ENCODE data around the gene ARHGAP45.

ARHGAP45 gene

GRCh38 chr19:1053176-1054101 lies 13.5 kb upstream of the ARHGAP45 start:
- no peak overlapping the region for H3K4me3 ChIP-seq (ENCODE audit: low read length)
- H4K20me1 ChIP-seq (ENCODE audit: control insufficient read depth, insufficient read depth, low read depth, low read length): no peaks in the 10 kb centered on the region
- no peak overlapping the region for H3K27ac ChIP-seq (ENCODE audit: low read depth, low read length)
- TF ChIP-seq EZH2phosphoT487 (IDR thresholded peaks at IDR 0.05; ENCODE audit: borderline replicate concordance, low read length) (no peak), CTCF (IDR thresholded peaks at IDR 0.05; ENCODE audit: low read depth, low read length, poor library complexity, severe bottlenecking) (no peak)
- no peaks in the 10 kb centered on the region for H3K9me3 ChIP-seq (ENCODE audit: control insufficient read depth, insufficient read depth, low read length)
- no peaks in the 10 kb centered on the region for H3K79me2 ChIP-seq (ENCODE audit: control insufficient read depth, low read length)
- peaks cover 17% of the 10 kb centered on the region for H3K36me3 ChIP-seq (ENCODE audit: control insufficient read depth, low read length)
- H3K4me1 ChIP-seq (ENCODE audit: control insufficient read depth, low read length): peaks cover 10% of the 10 kb centered on the region; the same call in 1 of the 2 replicates
- H3F3A ChIP-seq (ENCODE audit: control insufficient read depth, insufficient read depth): no peaks in the 10 kb centered on the region
- H3K27me3 ChIP-seq (ENCODE audit: control insufficient read depth, low read length): no peaks in the 10 kb centered on the region
- H3K9me2 ChIP-seq (replicated peaks; ENCODE audit: control insufficient read depth, low read length): no peaks in the 10 kb centered on the region
- no peak overlapping the region for H3K4me2 ChIP-seq (ENCODE audit: low read length)

DNA sequence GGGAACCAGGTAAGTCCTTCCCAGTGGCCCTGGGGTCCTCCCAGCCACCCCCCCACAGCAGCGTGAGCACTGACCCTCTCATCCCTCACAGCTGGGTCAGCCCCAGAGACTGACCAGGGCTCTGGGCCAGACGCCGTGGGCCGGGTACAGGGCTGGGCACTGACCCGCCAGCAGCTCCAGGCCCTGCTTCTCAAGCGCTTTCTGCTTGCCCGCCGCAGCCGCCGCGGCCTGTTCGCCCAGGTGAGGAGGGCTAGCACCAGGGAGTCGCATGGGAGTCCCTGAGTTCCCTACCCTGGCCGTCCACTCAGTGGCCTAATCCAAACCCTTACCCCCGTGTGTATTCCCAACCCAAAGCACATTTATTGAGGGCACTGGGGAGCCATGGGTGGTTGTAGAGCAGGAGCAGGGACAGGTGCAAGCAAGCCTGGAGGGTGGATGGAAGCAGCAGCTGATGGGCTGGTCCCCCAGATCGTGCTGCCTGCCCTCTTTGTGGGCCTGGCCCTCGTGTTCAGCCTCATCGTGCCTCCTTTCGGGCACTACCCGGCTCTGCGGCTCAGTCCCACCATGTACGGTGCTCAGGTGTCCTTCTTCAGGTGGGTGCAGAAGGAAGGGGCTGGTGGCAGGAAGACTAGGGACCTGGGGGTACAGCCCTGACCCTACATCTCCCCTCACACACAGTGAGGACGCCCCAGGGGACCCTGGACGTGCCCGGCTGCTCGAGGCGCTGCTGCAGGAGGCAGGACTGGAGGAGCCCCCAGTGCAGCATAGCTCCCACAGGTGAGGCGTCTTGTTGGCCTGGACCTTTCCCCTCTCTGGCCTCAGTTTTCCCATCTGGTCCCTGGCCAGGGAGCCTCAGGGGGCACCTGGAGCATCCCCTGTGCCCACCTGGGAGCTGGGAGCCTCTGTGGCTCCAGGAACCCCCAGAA lies 12.6 kb upstream of the ARHGAP45 start:
- TF ChIP-seq EZH2phosphoT487 (IDR thresholded peaks at IDR 0.05; ENCODE audit: borderline replicate concordance, low read length) (no peak), CTCF (IDR thresholded peaks at IDR 0.05; ENCODE audit: low read depth, low read length, poor library complexity, severe bottlenecking) (no peak)
- H4K20me1 ChIP-seq (ENCODE audit: control insufficient read depth, insufficient read depth, low read depth, low read length): no peaks in the 10 kb centered on the region
- no peak overlapping the region for H3K4me3 ChIP-seq (ENCODE audit: low read length)
- no peaks in the 10 kb centered on the region for H3K27me3 ChIP-seq (ENCODE audit: control insufficient read depth, low read length)
- no peak overlapping the region for H3K4me2 ChIP-seq (ENCODE audit: low read length)
- no peaks in the 10 kb centered on the region for H3K9me3 ChIP-seq (ENCODE audit: control insufficient read depth, insufficient read depth, low read length)
- no peaks in the 10 kb centered on the region for H3F3A ChIP-seq (ENCODE audit: control insufficient read depth, insufficient read depth)
- H3K27ac ChIP-seq (ENCODE audit: low read depth, low read length): no peak overlapping the region
- H3K9me2 ChIP-seq (replicated peaks; ENCODE audit: control insufficient read depth, low read length): no peaks in the 10 kb centered on the region
- H3K79me2 ChIP-seq (ENCODE audit: control insufficient read depth, low read length): no peaks in the 10 kb centered on the region
- peaks cover 17% of the 10 kb centered on the region for H3K36me3 ChIP-seq (ENCODE audit: control insufficient read depth, low read length)
- H3K4me1 ChIP-seq (ENCODE audit: control insufficient read depth, low read length): peaks cover 10% of the 10 kb centered on the region; the same call in 1 of the 2 replicates

- no peaks in the 10 kb centered on the region for H3K9me3 ChIP-seq (ENCODE audit: control insufficient read depth, insufficient read depth, low read length)
- no peaks in the 10 kb centered on the region for H3K9me2 ChIP-seq (replicated peaks; ENCODE audit: control insufficient read depth, low read length)
- no peak overlapping the region for H3K4me2 ChIP-seq (ENCODE audit: low read length)
- H3K4me3 ChIP-seq (ENCODE audit: low read length): no peak overlapping the region
- no peaks in the 10 kb centered on the region for H4K20me1 ChIP-seq (ENCODE audit: control insufficient read depth, insufficient read depth, low read depth, low read length)
- H3K36me3 ChIP-seq (ENCODE audit: control insufficient read depth, low read length): peaks cover 17% of the 10 kb centered on the region
- no peaks in the 10 kb centered on the region for H3K27me3 ChIP-seq (ENCODE audit: control insufficient read depth, low read length)
- no peaks in the 10 kb centered on the region for H3K79me2 ChIP-seq (ENCODE audit: control insufficient read depth, low read length)
- no peaks in the 10 kb centered on the region for H3F3A ChIP-seq (ENCODE audit: control insufficient read depth, insufficient read depth)
- H3K4me1 ChIP-seq (ENCODE audit: control insufficient read depth, low read length): peaks cover 10% of the 10 kb centered on the region; the same call in 1 of the 2 replicates
- H3K27ac ChIP-seq (ENCODE audit: low read depth, low read length): no peak overlapping the region
- no peak for TF ChIP-seq CTCF (IDR thresholded peaks at IDR 0.05; ENCODE audit: low read depth, low read length, poor library complexity, severe bottlenecking)
- TF ChIP-seq EZH2phosphoT487 (IDR thresholded peaks at IDR 0.05; ENCODE audit: borderline replicate concordance, low read length): no peak
Observed at GRCh38 chr19:1055028-1055425, 11.9 kb upstream of the ARHGAP45 start.

Data from DOHH2 (cell line).